PC-9 (cell line): ENCODE data around the gene DNAAF3. TPM values are rescaled to one million over a fixed set of nuclear protein-coding genes. Genes with fewer than 3 reads are reported as not detected.
"Not testable (repeated sequence)": the region's sequence is repeated elsewhere in the genome, so short reads cannot be mapped to it uniquely, and the experiment has no call there.

Source experiments
- BruUV-seq: library from RNA; stranded (reverse); fragments of 400-500 nt; replicated peaks from 2 replicates; lab custom pipeline; 2021; lab: Mats Ljungman, UMichigan
- CTCF ChIA-PET: fragments of 300-600 bp; sonication (Branson Sonifier 250); formaldehyde crosslinking; loops from one replicate; lab custom pipeline; 2022; ENCODE audit warnings: antibody characterized with exemption; lab: Charles Lee
- POLR2A ChIA-PET: fragments of 300-600 bp; sonication (Branson Sonifier 250); formaldehyde crosslinking; loops from one replicate; lab custom pipeline; 2022; ENCODE audit warnings: antibody characterized with exemption; ENCODE audit not compliant: unreplicated experiment; lab: Charles Lee
- DNase-seq, 2 experiments: peaks; one replicate each; pipeline versions ENCODE4 v3.0.0 to v3.0.0-alpha.2; 2015 to 2022; ENCODE audit warnings: mixed read lengths in 1 of 2
- H2AFZ ChIP-seq: fragments of 200-600 bp; sonication (generic); 2 replicates; pipeline ENCODE4 v1.8.1; 2017; ENCODE audit warnings: antibody characterized with exemption
- H3F3A ChIP-seq: fragments of 200-600 bp; sonication (generic); 2 replicates; pipeline ENCODE4 v1.8.1; 2017; ENCODE audit warnings: antibody characterized with exemption, mild to moderate bottlenecking, low read depth; ENCODE audit not compliant: insufficient read depth
- H3K27ac ChIP-seq: fragments of 200-600 bp; sonication (generic); 2 replicates; pipeline ENCODE4 v1.6.1; 2016; ENCODE audit warnings: mixed run types
- H3K27me3 ChIP-seq: fragments of 200-600 bp; sonication (generic); 2 replicates; pipeline ENCODE4 v1.6.1; 2016; ENCODE audit warnings: low read depth, mixed run types; ENCODE audit not compliant: insufficient read depth
- H3K36me3 ChIP-seq: fragments of 200-600 bp; sonication (generic); 2 replicates; pipeline ENCODE4 v1.6.1; 2016; ENCODE audit warnings: low read depth, mixed run types
- H3K4me1 ChIP-seq: fragments of 200-600 bp; sonication (generic); replicated peaks from 2 replicates; pipeline ENCODE4 v1.6.1; 2016; ENCODE audit warnings: mixed run types; ENCODE audit not compliant: insufficient read depth
- H3K4me2 ChIP-seq: fragments of 200-600 bp; sonication (generic); 2 replicates; pipeline ENCODE4 v1.6.1; 2017; ENCODE audit warnings: mixed run types
- H3K4me3 ChIP-seq: fragments of 200-600 bp; sonication (generic); 2 replicates; pipeline ENCODE4 v1.6.1; 2016; ENCODE audit warnings: mixed run types
- H3K79me2 ChIP-seq: fragments of 200-600 bp; sonication (generic); 2 replicates; pipeline ENCODE4 v1.6.1; 2017; ENCODE audit warnings: low read depth, mixed run types
- H3K9me2 ChIP-seq: fragments of 200-600 bp; sonication (generic); 2 replicates; pipeline ENCODE4 v1.8.1; 2017; ENCODE audit warnings: mild to moderate bottlenecking; ENCODE audit not compliant: insufficient read depth
- H3K9me3 ChIP-seq: fragments of 200-600 bp; sonication (generic); 2 replicates; pipeline ENCODE4 v1.8.1; 2016; ENCODE audit warnings: low read depth; ENCODE audit not compliant: insufficient read depth
- H4K20me1 ChIP-seq: fragments of 200-600 bp; sonication (generic); 2 replicates; pipeline ENCODE4 v1.8.1; 2017; ENCODE audit not compliant: insufficient read depth
- EZH2 ChIP-seq: fragments of 200-600 bp; sonication (generic); IDR thresholded peaks from 2 replicates; pipeline ENCODE4 v1.8.0; 2017; ENCODE audit warnings: antibody characterized with exemption, low read depth
- intact Hi-C: fragments of 100-400 bp; cut with micrococcal nuclease; formaldehyde crosslinking; loops from one replicate; pipeline ENCODE4 v1.10.0; 2022; ENCODE audit not compliant: unreplicated experiment
- total RNA-seq: library from RNA; stranded (reverse); gene quantifications from 2 replicates; pipeline ENCODE4 v1.2.3, GENCODE V29; 2021
- TF ChIP-seq, protein P1 (sequence below): fragments of 200-600 bp; sonication (generic); conservative IDR thresholded peaks from 2 replicates; pipeline ENCODE4 v1.6.1; 2017; ENCODE audit warnings: mixed run types, antibody characterized with exemption, mild to moderate bottlenecking, moderate library complexity

Gene DNAAF3
- total RNA-seq, 1 experiment from 2014 or later = 51.8 TPM

DNA sequence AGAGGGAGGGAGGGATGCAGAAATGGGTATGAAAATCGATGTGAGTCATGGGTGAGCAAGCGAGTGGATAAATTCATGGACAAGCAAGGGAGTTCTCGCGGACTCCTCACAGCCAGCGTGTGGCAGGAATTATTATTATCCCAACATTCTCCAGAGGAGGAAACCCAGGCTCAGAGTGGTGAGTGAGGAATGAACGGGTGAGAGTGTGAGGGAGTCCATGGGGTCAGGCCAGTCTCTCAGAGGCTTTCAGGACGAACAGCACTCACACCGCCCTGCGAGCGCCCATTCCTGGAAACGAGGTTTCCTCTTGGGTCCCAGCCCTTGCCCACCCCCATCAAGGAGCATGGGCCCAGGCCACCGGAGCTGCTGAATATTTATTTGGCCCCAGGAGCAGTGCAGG is 6.3 kb upstream of the DNAAF3 start:
- peak overlapping the region; percentile 93; the same call in 1 of the 2 replicates for H2AFZ ChIP-seq
- POLR2A ChIA-PET = interaction anchor here (0.5 to 0.7 kb wide), 2 partner anchors 14 to 25 kb away, joined by 13 to 14 read pairs; no protein-coding TSS in a partner anchor

DNA sequence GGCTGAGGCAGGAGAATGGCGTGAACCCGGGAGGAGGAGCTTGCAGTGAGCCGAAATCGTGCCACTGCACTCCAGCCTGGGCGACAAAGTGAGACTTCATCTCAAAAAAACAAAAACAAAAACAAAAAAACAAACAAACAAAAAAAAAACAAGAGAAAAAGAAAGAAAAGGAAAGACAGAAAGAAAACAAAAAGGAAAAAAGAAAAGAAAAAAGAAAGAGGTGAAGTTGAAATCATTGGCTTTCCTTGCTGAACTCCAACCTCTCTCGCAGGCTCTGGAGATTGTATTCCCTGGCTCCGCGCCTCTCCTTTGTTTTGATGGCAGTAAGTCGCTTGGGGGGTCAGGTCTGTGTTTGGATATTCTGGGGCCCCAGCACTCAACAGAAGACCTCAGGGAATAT is 5.9 kb upstream of the DNAAF3 start:
- H4K20me1 ChIP-seq, BruUV-seq, CTCF ChIA-PET, H3K27ac ChIP-seq, POLR2A ChIA-PET, DNase-seq, H3K9me3 ChIP-seq, H2AFZ ChIP-seq, H3K9me2 ChIP-seq, intact Hi-C loops, H3K27me3 ChIP-seq, H3K36me3 ChIP-seq, H3K79me2 ChIP-seq: not testable (repeated sequence)
- Histone ChIP-seq H3K4me2 (peak overlapping the region; percentile 94), H3F3A (peaks cover 32% of the 10 kb centered on the region), H3K4me3 (peak overlapping the region; percentile 88; the same call in 1 of the 2 replicates), H3K4me1 (peaks cover 17% of the 10 kb centered on the region)

More for the DNA sequence above, 6.3 kb upstream of the DNAAF3 start:
- intact Hi-C loops = no loop called here
- H3K4me3 ChIP-seq = peak overlapping the region; percentile 88; the same call in 1 of the 2 replicates
- H3K4me2 ChIP-seq = peak overlapping the region; percentile 94
- BruUV-seq = TSS peak; percentile 53
- H3F3A ChIP-seq = peaks cover 27% of the 10 kb centered on the region
- no peak for TF ChIP-seq EZH2
- TF ChIP-seq, protein P1, sequence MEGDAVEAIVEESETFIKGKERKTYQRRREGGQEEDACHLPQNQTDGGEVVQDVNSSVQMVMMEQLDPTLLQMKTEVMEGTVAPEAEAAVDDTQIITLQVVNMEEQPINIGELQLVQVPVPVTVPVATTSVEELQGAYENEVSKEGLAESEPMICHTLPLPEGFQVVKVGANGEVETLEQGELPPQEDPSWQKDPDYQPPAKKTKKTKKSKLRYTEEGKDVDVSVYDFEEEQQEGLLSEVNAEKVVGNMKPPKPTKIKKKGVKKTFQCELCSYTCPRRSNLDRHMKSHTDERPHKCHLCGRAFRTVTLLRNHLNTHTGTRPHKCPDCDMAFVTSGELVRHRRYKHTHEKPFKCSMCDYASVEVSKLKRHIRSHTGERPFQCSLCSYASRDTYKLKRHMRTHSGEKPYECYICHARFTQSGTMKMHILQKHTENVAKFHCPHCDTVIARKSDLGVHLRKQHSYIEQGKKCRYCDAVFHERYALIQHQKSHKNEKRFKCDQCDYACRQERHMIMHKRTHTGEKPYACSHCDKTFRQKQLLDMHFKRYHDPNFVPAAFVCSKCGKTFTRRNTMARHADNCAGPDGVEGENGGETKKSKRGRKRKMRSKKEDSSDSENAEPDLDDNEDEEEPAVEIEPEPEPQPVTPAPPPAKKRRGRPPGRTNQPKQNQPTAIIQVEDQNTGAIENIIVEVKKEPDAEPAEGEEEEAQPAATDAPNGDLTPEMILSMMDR = no peak
- DNase-seq = no peak
- H3K36me3 ChIP-seq = no peaks in the 10 kb centered on the region
- no peaks in the 10 kb centered on the region for H3K79me2 ChIP-seq
- peaks cover 13% of the 10 kb centered on the region for H3K4me1 ChIP-seq
- H3K27me3 ChIP-seq = no peaks in the 10 kb centered on the region
- no peak overlapping the region for H3K27ac ChIP-seq
- no peaks in the 10 kb centered on the region for H3K9me3 ChIP-seq
- CTCF ChIA-PET = interaction anchor here (0.7 kb wide), 2 partner anchors 82 to 280 kb away, joined by 12 to 15 read pairs; no protein-coding TSS in a partner anchor
- H4K20me1 ChIP-seq = no peaks in the 10 kb centered on the region
- no peaks in the 10 kb centered on the region for H3K9me2 ChIP-seq

DNA sequence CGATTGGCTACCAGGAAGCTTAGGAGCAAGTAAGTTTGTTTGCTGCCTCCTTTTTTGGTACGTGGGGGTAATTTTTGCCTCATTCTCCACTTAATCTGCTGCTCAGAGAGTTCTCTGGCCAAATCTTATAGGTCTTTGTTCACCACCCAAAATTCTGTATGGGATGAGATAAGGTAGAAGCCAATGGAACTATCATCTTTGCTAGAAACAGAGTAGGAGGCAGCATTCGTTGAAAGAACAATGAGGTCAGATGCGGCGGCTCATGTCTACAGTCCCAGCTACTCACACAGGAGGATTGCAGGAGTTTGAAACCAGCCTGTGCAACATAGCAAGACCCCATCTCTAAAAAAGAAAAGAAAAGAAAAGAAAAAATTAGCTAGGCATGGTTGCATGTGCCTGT is 5.0 kb upstream of the DNAAF3 start:
- no peak overlapping the region for H3K4me2 ChIP-seq
- H4K20me1 ChIP-seq = no peaks in the 10 kb centered on the region
- no peak overlapping the region for H3K4me3 ChIP-seq
- POLR2A ChIA-PET = interaction anchor here (0.6 kb wide), 1 partner anchor 111 kb away, joined by 5 read pairs; no protein-coding TSS in a partner anchor
- H3K9me2 ChIP-seq = no peaks in the 10 kb centered on the region
- H3K27ac ChIP-seq = no peak overlapping the region
- no peaks in the 10 kb centered on the region for H3K27me3 ChIP-seq
- H3F3A ChIP-seq = peaks cover 32% of the 10 kb centered on the region
- no TSS peak for BruUV-seq
- CTCF ChIA-PET = no interaction called here
- H3K9me3 ChIP-seq = no peaks in the 10 kb centered on the region
- intact Hi-C loops = no loop called here
- peaks cover 17% of the 10 kb centered on the region for H3K4me1 ChIP-seq
- H3K79me2 ChIP-seq = no peaks in the 10 kb centered on the region
- TF ChIP-seq, protein P1 = no peak
- TF ChIP-seq EZH2 = no peak
- no peaks in the 10 kb centered on the region for H3K36me3 ChIP-seq
- no peak for DNase-seq
- no peak overlapping the region for H2AFZ ChIP-seq
